Liver (tissue), 3 donors: ENCODE data around the gene APOBEC2.

Experiments used
- GABPA ChIP-seq, 2 donors: IDR thresholded peaks in 1 of 2; conservative IDR thresholded peaks in 1 of 2; 2 replicates each; pipeline ENCODE4 v1.6.1; 2016; ENCODE audit warnings: antibody characterized with exemption in 2 of 2, mild to moderate bottlenecking in 1 of 2, moderate library complexity in 1 of 2
- HNF4A ChIP-seq, 2 donors: conservative IDR thresholded peaks; 2 replicates each; pipeline ENCODE4 v1.6.1; 2016; ENCODE audit warnings: antibody characterized with exemption in 2 of 2, mild to moderate bottlenecking in 2 of 2
- SP1 ChIP-seq: IDR thresholded peaks from 2 replicates; pipeline ENCODE4 v1.6.1; 2018; ENCODE audit warnings: antibody characterized with exemption, mild to moderate bottlenecking
- YY1 ChIP-seq: IDR thresholded peaks from 2 replicates; pipeline ENCODE4 v1.6.1; 2016; ENCODE audit warnings: antibody characterized with exemption, mild to moderate bottlenecking
- TF ChIP-seq, protein P1 (sequence below): fragments of 150-350 bp; IDR thresholded peaks from 2 replicates; pipeline ENCODE4 v1.5.1; 2017; ENCODE audit warnings: improper control_type of control experiment, low read depth, low read length; ENCODE audit not compliant: missing input control
- TF ChIP-seq, protein P2 (sequence below): IDR thresholded peaks from 2 replicates; pipeline ENCODE4 v1.6.1; 2016; ENCODE audit warnings: antibody characterized with exemption, mild to moderate bottlenecking
- donor health status: healthy.
- donor health status: healthy.

DNA sequence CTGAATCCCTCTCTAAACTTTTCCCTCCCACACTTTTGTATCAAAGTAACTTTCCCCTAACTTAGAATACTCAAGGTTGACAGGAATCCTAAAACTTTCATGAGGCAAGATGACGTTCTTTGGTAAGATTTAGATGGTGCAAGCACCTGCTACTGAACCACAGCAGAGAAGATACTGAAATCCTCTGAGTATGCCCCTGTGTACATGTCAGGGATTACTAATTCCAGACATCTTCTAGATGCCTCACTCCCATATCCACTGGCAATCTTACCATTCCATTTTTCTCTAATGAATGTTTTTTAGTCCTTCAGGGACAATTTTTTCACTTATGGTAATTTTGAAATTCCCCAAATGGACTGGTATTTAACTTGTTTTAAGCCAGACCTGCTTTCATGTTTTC, 9.1 kb downstream of the APOBEC2 start:
- no peak for TF ChIP-seq SP1
- TF ChIP-seq YY1: no peak
- TF ChIP-seq, protein P1, sequence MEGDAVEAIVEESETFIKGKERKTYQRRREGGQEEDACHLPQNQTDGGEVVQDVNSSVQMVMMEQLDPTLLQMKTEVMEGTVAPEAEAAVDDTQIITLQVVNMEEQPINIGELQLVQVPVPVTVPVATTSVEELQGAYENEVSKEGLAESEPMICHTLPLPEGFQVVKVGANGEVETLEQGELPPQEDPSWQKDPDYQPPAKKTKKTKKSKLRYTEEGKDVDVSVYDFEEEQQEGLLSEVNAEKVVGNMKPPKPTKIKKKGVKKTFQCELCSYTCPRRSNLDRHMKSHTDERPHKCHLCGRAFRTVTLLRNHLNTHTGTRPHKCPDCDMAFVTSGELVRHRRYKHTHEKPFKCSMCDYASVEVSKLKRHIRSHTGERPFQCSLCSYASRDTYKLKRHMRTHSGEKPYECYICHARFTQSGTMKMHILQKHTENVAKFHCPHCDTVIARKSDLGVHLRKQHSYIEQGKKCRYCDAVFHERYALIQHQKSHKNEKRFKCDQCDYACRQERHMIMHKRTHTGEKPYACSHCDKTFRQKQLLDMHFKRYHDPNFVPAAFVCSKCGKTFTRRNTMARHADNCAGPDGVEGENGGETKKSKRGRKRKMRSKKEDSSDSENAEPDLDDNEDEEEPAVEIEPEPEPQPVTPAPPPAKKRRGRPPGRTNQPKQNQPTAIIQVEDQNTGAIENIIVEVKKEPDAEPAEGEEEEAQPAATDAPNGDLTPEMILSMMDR: no peak
- TF ChIP-seq, protein P2, sequence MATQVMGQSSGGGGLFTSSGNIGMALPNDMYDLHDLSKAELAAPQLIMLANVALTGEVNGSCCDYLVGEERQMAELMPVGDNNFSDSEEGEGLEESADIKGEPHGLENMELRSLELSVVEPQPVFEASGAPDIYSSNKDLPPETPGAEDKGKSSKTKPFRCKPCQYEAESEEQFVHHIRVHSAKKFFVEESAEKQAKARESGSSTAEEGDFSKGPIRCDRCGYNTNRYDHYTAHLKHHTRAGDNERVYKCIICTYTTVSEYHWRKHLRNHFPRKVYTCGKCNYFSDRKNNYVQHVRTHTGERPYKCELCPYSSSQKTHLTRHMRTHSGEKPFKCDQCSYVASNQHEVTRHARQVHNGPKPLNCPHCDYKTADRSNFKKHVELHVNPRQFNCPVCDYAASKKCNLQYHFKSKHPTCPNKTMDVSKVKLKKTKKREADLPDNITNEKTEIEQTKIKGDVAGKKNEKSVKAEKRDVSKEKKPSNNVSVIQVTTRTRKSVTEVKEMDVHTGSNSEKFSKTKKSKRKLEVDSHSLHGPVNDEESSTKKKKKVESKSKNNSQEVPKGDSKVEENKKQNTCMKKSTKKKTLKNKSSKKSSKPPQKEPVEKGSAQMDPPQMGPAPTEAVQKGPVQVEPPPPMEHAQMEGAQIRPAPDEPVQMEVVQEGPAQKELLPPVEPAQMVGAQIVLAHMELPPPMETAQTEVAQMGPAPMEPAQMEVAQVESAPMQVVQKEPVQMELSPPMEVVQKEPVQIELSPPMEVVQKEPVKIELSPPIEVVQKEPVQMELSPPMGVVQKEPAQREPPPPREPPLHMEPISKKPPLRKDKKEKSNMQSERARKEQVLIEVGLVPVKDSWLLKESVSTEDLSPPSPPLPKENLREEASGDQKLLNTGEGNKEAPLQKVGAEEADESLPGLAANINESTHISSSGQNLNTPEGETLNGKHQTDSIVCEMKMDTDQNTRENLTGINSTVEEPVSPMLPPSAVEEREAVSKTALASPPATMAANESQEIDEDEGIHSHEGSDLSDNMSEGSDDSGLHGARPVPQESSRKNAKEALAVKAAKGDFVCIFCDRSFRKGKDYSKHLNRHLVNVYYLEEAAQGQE: no peak
- TF ChIP-seq GABPA (IDR thresholded peaks at IDR 0.05 in 1 of 2, conservative IDR thresholded peaks at IDR 0.05 in 1 of 2): no peak
- TF ChIP-seq HNF4A (conservative IDR thresholded peaks at IDR 0.05): no peak
